ENCODE data around the gene FHOD3. TPM values are rescaled to one million over a fixed set of nuclear protein-coding genes. Genes with fewer than 3 reads are reported as not detected.
"Not testable (repeated sequence)": the region's sequence is repeated elsewhere in the genome, so short reads cannot be mapped to it uniquely, and the experiment has no call there.

The FHOD3 gene
- total RNA-seq, 1 experiment from 2014 or later = 13.0 TPM

GRCh38 chr18:36777566-36777965 lies 480.1 kb downstream of the FHOD3 start:
- DNase-seq (ENCODE audit: low spot score) = no peak

- DNase-seq (ENCODE audit: low spot score) = peak; percentile 30
Measured at GRCh38 chr18:36780748-36781147, 483.2 kb downstream of the FHOD3 start.

- no peak for DNase-seq (ENCODE audit: low spot score)
Measured at GRCh38 chr18:36782710-36783109, 485.2 kb downstream of the FHOD3 start.

- DNase-seq (ENCODE audit: low spot score) = no peak
Measured at GRCh38 chr18:36783792-36784191, 486.3 kb downstream of the FHOD3 start.

- DNase-seq (ENCODE audit: low spot score) = peak; percentile 68
Measured at GRCh38 chr18:36786686-36787085, 489.2 kb downstream of the FHOD3 start.

GRCh38 chr18:36792634-36793283 lies 495.2 kb downstream of the FHOD3 start:
- DNase-seq (ENCODE audit: low spot score) = no peak

GRCh38 chr18:36798738-36799473 lies 501.4 kb downstream of the FHOD3 start:
- no peak for DNase-seq (ENCODE audit: low spot score)

- no peak for DNase-seq (ENCODE audit: low spot score)
Measured at GRCh38 chr18:36805105-36805504, 507.6 kb downstream of the FHOD3 start.

GRCh38 chr18:36808681-36809080 lies 511.2 kb downstream of the FHOD3 start:
- no peak for DNase-seq (ENCODE audit: low spot score)

- DNase-seq (ENCODE audit: low spot score) = peak; percentile 62
Measured at GRCh38 chr18:36809590-36810381, 512.3 kb downstream of the FHOD3 start.

GRCh38 chr18:36811430-36811829 lies 513.9 kb downstream of the FHOD3 start:
- DNase-seq (ENCODE audit: low spot score) = no peak

GRCh38 chr18:36811955-36812354 lies 514.4 kb downstream of the FHOD3 start:
- DNase-seq (ENCODE audit: low spot score) = no peak

- DNase-seq (ENCODE audit: low spot score) = no peak
Measured at GRCh38 chr18:36812678-36813077, 515.2 kb downstream of the FHOD3 start.

GRCh38 chr18:36813101-36813775 lies 515.7 kb downstream of the FHOD3 start:
- DNase-seq (ENCODE audit: low spot score) = no peak

- no peak for DNase-seq (ENCODE audit: low spot score)
Measured at GRCh38 chr18:36813824-36814223, 516.3 kb downstream of the FHOD3 start.

GRCh38 chr18:36814994-36815393 lies 517.5 kb downstream of the FHOD3 start:
- no peak for DNase-seq (ENCODE audit: low spot score)

GRCh38 chr18:36816096-36816495 lies 518.6 kb downstream of the FHOD3 start:
- DNase-seq (ENCODE audit: low spot score) = not testable (repeated sequence)

GRCh38 chr18:36817039-36817438 lies 519.5 kb downstream of the FHOD3 start:
- DNase-seq (ENCODE audit: low spot score) = no peak

GRCh38 chr18:36818652-36819051 lies 521.1 kb downstream of the FHOD3 start:
- no peak for DNase-seq (ENCODE audit: low spot score)

GRCh38 chr18:36819621-36820020 lies 522.1 kb downstream of the FHOD3 start:
- DNase-seq (ENCODE audit: low spot score) = no peak

GRCh38 chr18:36821681-36822080 lies 524.2 kb downstream of the FHOD3 start:
- DNase-seq (ENCODE audit: low spot score) = no peak

GRCh38 chr18:36825526-36825925 lies 528.0 kb downstream of the FHOD3 start:
- no peak for DNase-seq (ENCODE audit: low spot score)
